Mucosa of stomach (tissue), 1 donor: ENCODE data around the gene TXNL4A.
A peak's percentile ranks its signal among the peaks of the same experiment; 100 is the strongest.
"Not testable (repeated sequence)": the region's sequence is repeated elsewhere in the genome, so short reads cannot be mapped to it uniquely, and the experiment has no call there.

Experiments
- H3K27me3 ChIP-seq: one replicate; pipeline ENCODE4 v1.7.0; 2013; ENCODE audit warnings: mild to moderate bottlenecking, low read length; ENCODE audit not compliant: control insufficient read depth, insufficient read depth
- H3K36me3 ChIP-seq: one replicate; pipeline ENCODE4 v1.7.0; 2013; ENCODE audit warnings: low read length; ENCODE audit not compliant: control insufficient read depth, insufficient read depth
- H3K4me1 ChIP-seq: one replicate; pipeline ENCODE4 v1.7.0; 2013; ENCODE audit warnings: mild to moderate bottlenecking, low read length; ENCODE audit not compliant: control insufficient read depth, insufficient read depth
- H3K4me3 ChIP-seq: one replicate; pipeline ENCODE4 v1.7.0; 2013; ENCODE audit warnings: low read length
- H3K9ac ChIP-seq: one replicate; pipeline ENCODE4 v1.7.0; 2013; ENCODE audit warnings: mild to moderate bottlenecking, low read length, moderate library complexity
- H3K9me3 ChIP-seq: one replicate; pipeline ENCODE4 v1.7.0; 2013; ENCODE audit warnings: mild to moderate bottlenecking, low read length, moderate library complexity; ENCODE audit not compliant: control insufficient read depth
- donor health status: Pancreatic carcinoma.

The TXNL4A gene, protein sequence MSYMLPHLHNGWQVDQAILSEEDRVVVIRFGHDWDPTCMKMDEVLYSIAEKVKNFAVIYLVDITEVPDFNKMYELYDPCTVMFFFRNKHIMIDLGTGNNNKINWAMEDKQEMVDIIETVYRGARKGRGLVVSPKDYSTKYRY

DNA sequence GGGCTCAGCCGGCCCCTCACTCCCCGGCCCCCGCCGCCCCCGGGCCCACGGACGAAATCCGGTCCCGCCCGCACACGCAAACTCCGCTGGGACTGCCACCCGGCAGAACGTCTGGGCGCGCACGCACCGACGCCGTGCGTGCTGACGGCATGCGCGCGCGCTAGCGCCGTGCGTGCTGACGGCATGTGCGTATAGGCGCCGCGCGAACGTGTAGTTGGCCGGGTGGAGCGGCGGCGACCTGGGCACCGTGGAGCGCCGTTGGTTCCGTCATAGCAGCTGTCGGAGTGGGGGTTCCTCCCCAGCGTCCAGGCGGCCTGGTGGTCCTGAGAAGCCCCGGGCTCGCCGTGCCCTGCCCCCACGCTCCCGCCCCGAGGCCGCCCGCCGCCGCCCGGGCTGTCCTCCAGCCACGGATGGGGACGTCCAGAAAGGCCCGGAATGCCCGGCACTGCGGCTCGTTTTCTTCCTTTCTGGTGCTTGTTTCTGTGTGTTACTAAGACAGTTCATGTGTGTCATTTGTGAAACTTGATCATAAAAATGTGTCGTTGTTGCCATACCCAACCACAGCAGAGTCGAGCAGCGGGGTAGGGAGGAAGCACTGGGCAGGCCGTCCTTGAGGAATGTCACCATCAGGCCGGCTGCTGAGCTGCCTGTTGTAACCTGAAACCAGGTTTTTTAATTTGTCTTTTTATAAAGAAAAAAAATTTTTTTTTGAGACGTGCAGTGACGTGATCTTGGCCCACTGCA, at the start of gene TXNL4A:
Gene TXNL4A (minus strand): TSS at position 113 of the 744 bp plus-strand sequence. CDS start 171 bp downstream, outside the sequence.
- peak within 1 kb of the TSS; percentile 77 for H3K4me3 ChIP-seq
- peak within 1 kb of the TSS; percentile 93 for H3K9ac ChIP-seq
- no peaks in the 10 kb centered on the region for H3K27me3 ChIP-seq
- no peaks in the 10 kb centered on the region for H3K36me3 ChIP-seq
- H3K4me1 ChIP-seq = peaks cover 8% of the 10 kb centered on the region
- no peaks in the 10 kb centered on the region for H3K9me3 ChIP-seq

DNA sequence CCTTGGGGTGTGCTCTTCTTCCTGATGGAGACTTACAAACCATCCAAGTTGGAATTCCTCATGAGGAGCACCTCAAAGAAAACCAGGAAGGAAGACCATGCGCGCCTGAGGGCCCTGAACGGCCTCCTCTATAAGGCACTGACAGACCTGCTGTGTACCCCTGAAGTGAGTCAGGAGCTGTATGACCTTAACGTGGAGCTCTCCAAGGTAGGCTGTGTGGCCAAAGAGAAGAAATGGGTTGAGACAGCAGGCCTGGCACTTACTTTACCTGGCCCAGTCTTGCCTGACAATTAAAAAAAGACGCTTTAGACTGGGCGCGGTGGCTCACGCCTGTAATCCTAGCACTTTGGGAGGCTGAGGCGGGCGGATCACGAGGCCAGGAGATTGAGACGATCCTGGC, 48.9 kb upstream of the TXNL4A start:
- H3K9me3 ChIP-seq = no peaks in the 10 kb centered on the region
- no peak overlapping the region for H3K9ac ChIP-seq
- no peak overlapping the region for H3K4me3 ChIP-seq
- H3K36me3 ChIP-seq = no peaks in the 10 kb centered on the region
- no peaks in the 10 kb centered on the region for H3K4me1 ChIP-seq
- no peaks in the 10 kb centered on the region for H3K27me3 ChIP-seq

DNA sequence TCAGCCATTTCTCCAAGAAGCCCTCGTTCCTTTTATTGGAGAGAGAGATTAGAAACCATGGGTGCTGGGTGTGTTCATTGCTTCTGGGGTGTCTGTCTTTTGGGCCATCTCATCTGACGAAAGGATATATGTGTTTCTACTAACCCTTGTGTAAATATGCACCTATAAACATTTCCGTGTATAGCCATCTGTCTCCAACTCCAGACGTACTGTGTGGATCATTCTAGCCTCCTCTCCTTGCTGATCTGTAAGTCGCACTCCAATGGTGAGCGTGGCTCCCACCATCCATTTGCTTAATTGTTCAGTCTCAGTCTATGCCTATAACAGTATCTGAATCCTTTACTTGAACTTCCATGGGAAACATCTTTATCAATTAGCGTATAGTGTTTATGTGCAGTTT, 47.6 kb upstream of the TXNL4A start:
- no peaks in the 10 kb centered on the region for H3K36me3 ChIP-seq
- H3K4me3 ChIP-seq = no peak overlapping the region
- H3K4me1 ChIP-seq = no peaks in the 10 kb centered on the region
- no peaks in the 10 kb centered on the region for H3K27me3 ChIP-seq
- H3K9ac ChIP-seq = no peak overlapping the region
- no peaks in the 10 kb centered on the region for H3K9me3 ChIP-seq

DNA sequence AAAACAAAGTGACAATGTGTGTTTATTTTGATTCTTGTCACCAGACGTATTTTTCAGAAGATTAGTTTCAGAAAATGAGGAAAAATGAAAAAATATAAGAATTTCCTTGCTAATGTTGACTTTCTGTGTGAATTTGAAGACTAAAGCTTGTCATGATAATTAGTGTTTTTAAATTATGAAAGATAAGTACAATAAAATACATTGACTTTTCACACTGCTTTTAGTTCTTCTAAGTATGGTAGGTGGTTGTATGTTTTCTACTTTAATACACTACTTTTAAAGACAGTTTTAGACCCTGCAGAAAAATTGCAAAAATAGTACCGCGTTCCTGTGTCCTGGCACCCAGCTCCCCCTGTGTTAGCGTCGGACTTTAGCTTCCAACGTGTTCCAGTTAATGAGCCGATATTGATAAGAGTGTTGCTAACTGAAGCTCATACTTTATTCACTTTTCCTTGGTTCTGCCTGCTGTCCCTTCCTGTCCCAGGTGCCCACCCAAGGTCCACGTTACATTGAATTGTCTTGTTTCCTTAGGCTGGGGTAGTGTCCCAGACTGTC, 46.6 kb upstream of the TXNL4A start:
- peak overlapping the region; percentile 85 for H3K4me3 ChIP-seq
- H3K9ac ChIP-seq = peak overlapping the region; percentile 63

DNA sequence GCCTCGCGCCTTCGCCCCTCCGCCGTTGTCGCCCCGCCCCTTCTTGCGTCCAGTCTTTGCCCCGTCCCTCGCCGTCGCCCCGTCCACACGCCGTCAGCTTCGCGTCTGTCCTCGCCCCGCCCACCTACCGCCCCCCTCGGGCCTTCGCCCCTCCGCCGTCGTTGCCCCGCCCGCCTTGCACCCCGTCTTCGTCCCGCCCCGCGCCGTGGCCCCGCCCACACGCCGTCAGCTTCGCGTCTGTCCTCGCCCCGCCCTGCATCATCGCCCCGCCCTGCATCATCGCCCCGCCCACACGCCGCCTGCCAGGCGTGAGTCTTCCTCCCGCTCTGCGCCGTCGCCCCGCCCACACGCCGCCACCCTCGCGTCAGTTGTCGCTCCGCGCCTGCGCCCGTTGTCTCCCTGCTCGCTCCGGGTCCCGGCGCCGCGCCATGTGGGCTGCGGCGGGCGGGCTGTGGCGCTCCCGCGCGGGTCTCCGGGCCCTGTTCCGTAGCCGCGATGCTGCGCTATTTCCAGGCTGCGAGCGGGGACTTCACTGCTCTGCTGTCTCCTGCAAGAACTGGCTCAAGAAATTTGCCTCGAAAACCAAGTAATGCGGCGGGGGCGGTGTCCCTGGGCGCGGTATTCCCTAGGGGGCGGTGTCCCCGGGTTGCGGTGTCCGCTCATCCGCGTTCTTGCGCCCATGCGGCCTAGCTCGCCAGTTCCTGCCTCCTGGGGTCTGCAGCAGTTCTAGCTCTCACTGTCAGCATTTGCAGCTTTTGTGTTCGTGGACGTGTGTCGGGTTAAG, 45.9 kb upstream of the TXNL4A start, which contains the start of gene RBFA:
Gene RBFA (plus strand): TSS at position 367 of the 784 bp plus-strand sequence. CDS start 62 bp downstream, at position 429.
- H3K27me3 ChIP-seq = no peaks in the 10 kb centered on the region
- H3K36me3 ChIP-seq = no peaks in the 10 kb centered on the region

More for the DNA sequence above, 46.6 kb upstream of the TXNL4A start:
- H3K4me1 ChIP-seq = no peaks in the 10 kb centered on the region
- H3K9me3 ChIP-seq = no peaks in the 10 kb centered on the region
- no peaks in the 10 kb centered on the region for H3K36me3 ChIP-seq
- H3K27me3 ChIP-seq = no peaks in the 10 kb centered on the region

DNA sequence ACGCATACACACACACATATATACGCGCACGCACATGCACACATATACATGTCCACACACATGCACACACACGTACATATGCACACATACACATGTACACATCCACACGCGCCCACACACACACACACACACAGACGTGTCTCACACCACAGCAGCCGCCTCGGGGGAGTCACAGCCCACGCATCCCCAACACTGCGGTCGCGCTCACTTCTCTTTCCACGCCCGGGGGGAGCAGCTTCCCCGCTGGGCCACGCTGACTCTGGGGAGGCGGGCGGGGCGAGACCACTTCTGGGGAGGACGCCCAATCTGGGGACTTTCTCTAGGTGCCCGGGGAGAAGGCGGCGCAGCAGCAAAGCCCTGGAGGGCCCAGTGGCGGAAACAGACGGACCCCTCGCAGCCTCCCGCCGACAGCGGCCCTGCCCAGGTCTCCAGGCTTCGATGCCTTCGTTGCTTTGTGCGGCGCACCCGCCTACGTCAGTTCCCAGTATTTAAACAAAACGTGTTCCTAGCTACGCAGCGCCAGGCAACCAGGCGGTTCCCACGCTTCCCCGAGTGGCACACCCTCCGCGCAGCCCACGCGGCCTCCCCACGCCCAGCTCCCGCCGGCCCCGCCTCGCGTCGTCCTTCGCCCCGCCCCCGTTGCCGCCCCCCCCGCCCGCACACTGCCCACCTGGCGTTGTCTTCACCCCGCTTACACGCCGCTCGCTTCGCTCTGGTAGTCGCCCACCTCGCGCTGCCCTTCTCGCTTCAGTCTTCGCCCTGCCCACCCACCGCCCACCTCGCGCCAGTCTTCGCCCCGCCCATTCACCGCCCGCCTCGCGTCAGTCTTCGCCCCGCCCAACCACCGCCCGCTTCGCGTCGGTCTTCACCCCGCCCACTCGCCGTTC, 45.1 kb upstream of the TXNL4A start:
- H3K27me3 ChIP-seq = no peaks in the 10 kb centered on the region
- no peaks in the 10 kb centered on the region for H3K36me3 ChIP-seq
- H3K9me3 ChIP-seq = no peaks in the 10 kb centered on the region
- H3K4me1 ChIP-seq = no peaks in the 10 kb centered on the region
- peak overlapping the region; percentile 79 for H3K9ac ChIP-seq
- H3K4me3 ChIP-seq = peak overlapping the region; percentile 66

More for the DNA sequence above, 45.9 kb upstream of the TXNL4A start, which contains the start of gene RBFA:
- H3K9me3 ChIP-seq = no peaks in the 10 kb centered on the region
- H3K9ac ChIP-seq = peak within 1 kb of the TSS; percentile 79
- H3K4me1 ChIP-seq = no peaks in the 10 kb centered on the region
- peak within 1 kb of the TSS; percentile 85 for H3K4me3 ChIP-seq

DNA sequence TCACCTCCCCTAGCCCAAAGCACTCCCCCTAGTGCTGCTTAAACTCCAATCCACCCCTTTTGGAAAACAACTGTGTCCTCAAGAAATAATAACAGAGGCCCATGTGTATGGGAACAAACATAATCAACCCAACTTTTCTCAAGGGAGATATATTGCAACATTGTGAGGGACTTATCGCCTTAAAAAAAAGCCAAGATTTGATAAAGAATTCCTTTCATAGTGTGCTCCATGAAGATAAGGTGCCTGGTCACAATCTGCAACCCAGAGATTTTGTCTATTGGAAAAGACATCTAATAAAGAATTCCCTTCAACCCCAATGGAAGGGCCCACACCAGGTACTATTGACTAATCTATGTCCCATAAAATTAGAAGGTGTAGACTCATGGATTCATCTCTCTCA, 41.3 kb upstream of the TXNL4A start:
- Histone ChIP-seq H3K27me3 (no peaks in the 10 kb centered on the region), H3K9me3 (no peaks in the 10 kb centered on the region), H3K36me3 (no peaks in the 10 kb centered on the region), H3K4me1 (no peaks in the 10 kb centered on the region), H3K9ac (no peak overlapping the region), H3K4me3 (no peak overlapping the region)

DNA sequence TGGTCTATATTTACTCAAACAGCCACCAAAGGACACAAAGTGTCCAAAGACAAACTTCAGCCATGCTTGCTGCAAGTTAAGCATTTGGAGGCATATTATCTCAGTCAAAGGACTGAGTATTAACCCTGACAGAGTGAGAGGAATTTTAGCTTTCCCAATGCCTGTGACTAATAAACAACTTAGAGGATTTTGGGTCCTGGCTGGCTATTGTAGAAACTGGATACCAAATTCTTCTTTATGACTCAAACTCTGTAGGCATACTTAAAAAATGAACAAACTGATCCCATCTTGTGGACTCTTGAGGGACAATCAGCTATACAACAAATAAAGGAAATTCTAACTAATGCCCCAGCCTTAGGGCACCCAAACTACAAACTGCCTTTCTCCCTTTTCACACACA, 39.4 kb upstream of the TXNL4A start:
- H3K9ac ChIP-seq, H3K4me1 ChIP-seq, H3K36me3 ChIP-seq, H3K9me3 ChIP-seq, H3K27me3 ChIP-seq, H3K4me3 ChIP-seq: not testable (repeated sequence)

DNA sequence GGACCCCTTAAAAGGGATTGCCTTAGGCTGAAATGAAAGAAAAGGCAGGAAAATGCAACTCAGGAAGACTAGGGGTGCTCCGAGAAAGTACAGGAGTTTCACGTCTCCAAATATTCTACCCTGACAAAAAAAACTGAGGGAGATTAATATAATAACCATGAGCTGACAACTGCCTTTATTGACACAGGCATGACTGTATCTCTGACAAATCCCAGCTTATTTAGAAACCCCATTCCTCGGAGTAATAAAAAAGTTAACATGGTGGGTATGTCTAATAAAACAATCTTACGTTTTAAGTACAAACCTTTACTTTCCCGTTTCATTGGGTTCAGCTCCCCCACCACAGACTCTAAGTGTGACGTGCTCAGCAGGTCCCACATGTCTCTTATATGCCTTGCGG, 38.0 kb upstream of the TXNL4A start:
- Histone ChIP-seq H3K4me1 (no peaks in the 10 kb centered on the region), H3K4me3 (no peak overlapping the region), H3K27me3 (no peaks in the 10 kb centered on the region), H3K9ac (no peak overlapping the region), H3K9me3 (peaks cover 9% of the 10 kb centered on the region), H3K36me3 (no peaks in the 10 kb centered on the region)

DNA sequence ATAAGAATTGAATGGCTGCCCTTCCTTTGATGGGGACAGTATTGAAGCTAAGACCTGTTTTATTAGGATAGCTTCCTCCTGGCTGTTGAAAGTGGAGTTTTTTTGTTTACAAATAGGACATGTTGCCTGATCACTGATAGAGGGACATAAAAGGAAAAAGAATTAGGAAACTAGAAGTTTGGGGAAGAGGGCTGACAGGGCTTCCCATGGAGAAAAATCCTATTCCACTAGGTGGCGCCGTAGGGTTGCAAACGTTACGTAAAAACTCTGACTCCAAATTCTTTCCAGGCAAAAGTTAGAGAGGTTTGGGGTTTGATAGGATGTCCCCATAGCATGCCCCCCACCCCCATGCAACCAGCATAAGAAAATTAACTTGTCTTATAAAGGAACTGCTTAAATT, 34.8 kb upstream of the TXNL4A start:
- no peak overlapping the region for H3K4me3 ChIP-seq
- H3K9ac ChIP-seq = no peak overlapping the region
- no peaks in the 10 kb centered on the region for H3K4me1 ChIP-seq
- no peaks in the 10 kb centered on the region for H3K36me3 ChIP-seq
- H3K9me3 ChIP-seq = peaks cover 9% of the 10 kb centered on the region
- no peaks in the 10 kb centered on the region for H3K27me3 ChIP-seq

DNA sequence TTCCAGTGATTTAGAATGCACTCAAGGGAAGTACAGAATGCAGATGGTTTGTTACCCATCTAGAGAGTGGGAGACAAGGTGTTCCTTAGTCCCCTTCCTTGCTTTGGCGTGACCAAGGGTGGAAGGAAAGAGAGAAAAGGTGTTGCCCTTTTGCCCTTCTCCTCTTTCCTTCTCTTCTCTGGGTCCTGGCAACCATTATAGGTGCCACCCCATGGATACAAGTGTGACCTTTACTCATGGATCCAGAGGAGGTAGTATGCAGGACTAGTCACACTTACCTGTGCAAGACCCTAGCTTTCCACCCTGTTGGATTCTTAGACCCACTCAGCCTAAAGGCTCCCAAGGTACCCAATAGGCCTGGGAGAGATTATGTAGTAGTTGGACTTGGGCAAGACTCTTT, 34.2 kb upstream of the TXNL4A start:
- Histone ChIP-seq H3K4me3 (no peak overlapping the region), H3K9me3 (peaks cover 9% of the 10 kb centered on the region), H3K9ac (no peak overlapping the region), H3K4me1 (no peaks in the 10 kb centered on the region), H3K27me3 (no peaks in the 10 kb centered on the region), H3K36me3 (no peaks in the 10 kb centered on the region)
